Activated naive CD4-positive, alpha-beta T cell treated with anti-CD3 and anti-CD28 coated beads, Interleukin-2, amount 50 U/mL, for 72 hours (primary cell): ENCODE measurements around the gene MED12L. TPM values are rescaled to one million over a fixed set of nuclear protein-coding genes. Genes with fewer than 3 reads are reported as not detected.
A peak's percentile ranks its signal among the peaks of the same experiment; 100 is the strongest.

ENCODE experiments used
- ATAC-seq, 2 donors: fragments of 150-1000 bp; cut with Tn5 transposase; 2 replicates each; pipeline ENCODE4 v1.10.0; 2021; ENCODE audit warnings: mild to moderate bottlenecking in 2 of 2, moderate library complexity in 2 of 2
- DNase-seq, 2 donors: peaks; one replicate each; pipeline ENCODE4 v3.0.0; 2021 to 2022; ENCODE audit warnings: low spot score in 2 of 2
- H3K27ac Mint-ChIP-seq, 2 donors: one replicate each; pipeline ENCODE4 v1.8.0; 2022; ENCODE audit warnings: mild to moderate bottlenecking in 2 of 2, mixed read lengths in 2 of 2
- H3K36me3 Mint-ChIP-seq, 2 donors: one replicate each; pipeline ENCODE4 v1.8.0; 2022; ENCODE audit warnings: mixed read lengths in 2 of 2
- H3K9me3 Mint-ChIP-seq, 2 donors: one replicate each; pipeline ENCODE4 v1.8.0; 2022; ENCODE audit warnings: mixed read lengths in 2 of 2
- total RNA-seq, 2 donors: library from RNA; stranded (reverse); gene quantifications; one replicate each; pipeline ENCODE4 v1.2.3, GENCODE V29; 2022

MED12L gene
- total RNA-seq, 2 donors from 2014 or later: 1.5 to 6.9 TPM

GRCh38 chr3:151300539-151300938 lies 215.1 kb downstream of the MED12L start:
- Mint-ChIP-seq H3K27ac (no peak overlapping the region), H3K9me3 (no peaks in the 10 kb centered on the region), H3K36me3 (peaks cover 0 to 15% of the 10 kb centered on the region in 2 donors)
- DNase-seq (no peak), ATAC-seq (no peak)

GRCh38 chr3:151301787-151302186 lies 216.3 kb downstream of the MED12L start:
- ATAC-seq (peak; percentile 29 to 75), DNase-seq (no peak)
- Mint-ChIP-seq H3K36me3 (peaks cover 0 to 15% of the 10 kb centered on the region in 2 donors), H3K27ac (peak overlapping the region in 1 of 2 donors; percentile 1), H3K9me3 (no peaks in the 10 kb centered on the region)

- no peaks in the 10 kb centered on the region for H3K9me3 Mint-ChIP-seq
Observed at GRCh38 chr3:151303751-151304150, 218.3 kb downstream of the MED12L start.

GRCh38 chr3:151305060-151305774 lies 219.8 kb downstream of the MED12L start:
- H3K9me3 Mint-ChIP-seq: no peaks in the 10 kb centered on the region
- H3K27ac Mint-ChIP-seq: peak overlapping the region; percentile 1 to 76
- peak; percentile 79 to 81 for ATAC-seq
- peaks cover 0 to 15% of the 10 kb centered on the region in 2 donors for H3K36me3 Mint-ChIP-seq
- peak; percentile 23 to 57 for DNase-seq

More at GRCh38 chr3:151303751-151304150, 218.3 kb downstream of the MED12L start:
- DNase-seq (no peak), ATAC-seq (no peak)
- Mint-ChIP-seq H3K36me3 (peaks cover 0 to 15% of the 10 kb centered on the region in 2 donors), H3K27ac (peak overlapping the region; percentile 17 to 85)

GRCh38 chr3:151305775-151306151 lies 220.3 kb downstream of the MED12L start:
- H3K9me3 Mint-ChIP-seq: no peaks in the 10 kb centered on the region
- peaks cover 0 to 15% of the 10 kb centered on the region in 2 donors for H3K36me3 Mint-ChIP-seq
- peak overlapping the region; percentile 1 to 76 for H3K27ac Mint-ChIP-seq
- ATAC-seq (no peak), DNase-seq (no peak)

- peak overlapping the region; percentile 1 to 76 for H3K27ac Mint-ChIP-seq
- no peak for ATAC-seq
- DNase-seq: no peak
- no peaks in the 10 kb centered on the region for H3K9me3 Mint-ChIP-seq
- peaks cover 0 to 15% of the 10 kb centered on the region in 2 donors for H3K36me3 Mint-ChIP-seq
Observed at GRCh38 chr3:151306168-151306810, 220.8 kb downstream of the MED12L start.

GRCh38 chr3:151307131-151307530 lies 221.7 kb downstream of the MED12L start:
- H3K27ac Mint-ChIP-seq: peak overlapping the region in 1 of 2 donors; percentile 76
- ATAC-seq: no peak
- H3K36me3 Mint-ChIP-seq: peaks cover 0 to 15% of the 10 kb centered on the region in 2 donors
- no peak for DNase-seq
- no peaks in the 10 kb centered on the region for H3K9me3 Mint-ChIP-seq

GRCh38 chr3:151307583-151308488 lies 222.4 kb downstream of the MED12L start:
- Mint-ChIP-seq H3K9me3 (no peaks in the 10 kb centered on the region), H3K27ac (peak overlapping the region; percentile 75 to 76), H3K36me3 (peaks cover 0 to 12% of the 10 kb centered on the region in 2 donors)
- DNase-seq (no peak), ATAC-seq (peak; percentile 38 to 73)

GRCh38 chr3:151309566-151309965 lies 224.1 kb downstream of the MED12L start:
- no peaks in the 10 kb centered on the region for H3K36me3 Mint-ChIP-seq
- ATAC-seq: no peak
- DNase-seq: no peak
- no peaks in the 10 kb centered on the region for H3K9me3 Mint-ChIP-seq
- H3K27ac Mint-ChIP-seq: no peak overlapping the region

- no peak overlapping the region for H3K27ac Mint-ChIP-seq
- H3K36me3 Mint-ChIP-seq: no peaks in the 10 kb centered on the region
- ATAC-seq: no peak
- DNase-seq: no peak
- no peaks in the 10 kb centered on the region for H3K9me3 Mint-ChIP-seq
Observed at GRCh38 chr3:151312972-151313371, 227.5 kb downstream of the MED12L start.

GRCh38 chr3:151314137-151314536 lies 228.7 kb downstream of the MED12L start:
- H3K27ac Mint-ChIP-seq: no peak overlapping the region
- no peaks in the 10 kb centered on the region for H3K36me3 Mint-ChIP-seq
- DNase-seq (no peak), ATAC-seq (no peak)
- no peaks in the 10 kb centered on the region for H3K9me3 Mint-ChIP-seq

- H3K27ac Mint-ChIP-seq: no peak overlapping the region
- ATAC-seq: no peak
- no peaks in the 10 kb centered on the region for H3K9me3 Mint-ChIP-seq
- no peak for DNase-seq
- no peaks in the 10 kb centered on the region for H3K36me3 Mint-ChIP-seq
Observed at GRCh38 chr3:151314593-151314992, 229.1 kb downstream of the MED12L start.

- H3K9me3 Mint-ChIP-seq: no peaks in the 10 kb centered on the region
- H3K27ac Mint-ChIP-seq: peak overlapping the region in 1 of 2 donors; percentile 58
- no peaks in the 10 kb centered on the region for H3K36me3 Mint-ChIP-seq
- ATAC-seq (no peak), DNase-seq (no peak)
Observed at GRCh38 chr3:151315136-151315535, 229.7 kb downstream of the MED12L start.

- no peaks in the 10 kb centered on the region for H3K36me3 Mint-ChIP-seq
- no peak for DNase-seq
- no peaks in the 10 kb centered on the region for H3K9me3 Mint-ChIP-seq
- no peak for ATAC-seq
- H3K27ac Mint-ChIP-seq: peak overlapping the region; percentile 58 to 81
Observed at GRCh38 chr3:151315846-151316245, 230.4 kb downstream of the MED12L start.

- H3K27ac Mint-ChIP-seq: peak within 1 kb of the TSS; percentile 58 to 81
- H3K36me3 Mint-ChIP-seq: no peaks in the 10 kb centered on the region
- H3K9me3 Mint-ChIP-seq: no peaks in the 10 kb centered on the region
- DNase-seq: peak; percentile 41 to 55
- ATAC-seq: peak; percentile 85 to 86
Observed at GRCh38 chr3:151316267-151316991, 231.0 kb downstream of the MED12L start, which contains the start of gene GPR87. Gene GPR87, minus strand, starts transcription at chr3:151316820. Its CDS starts 16,720 bp downstream, at chr3:151300100.

GRCh38 chr3:151318313-151318712 lies 232.8 kb downstream of the MED12L start:
- Mint-ChIP-seq H3K9me3 (peaks cover 3 to 9% of the 10 kb centered on the region in 2 donors), H3K27ac (no peak overlapping the region), H3K36me3 (peaks cover 0 to 6% of the 10 kb centered on the region in 2 donors)
- ATAC-seq: no peak
- DNase-seq: no peak
